Liver (tissue), 9 donors: Measurements from ENCODE around the gene LAMC1. TPM values are rescaled to one million over a fixed set of nuclear protein-coding genes. Genes with fewer than 3 reads are reported as not detected.

Experiments
- DNase-seq: peaks from one replicate; pipeline ENCODE4 v3.0.0-alpha.2; 2017; ENCODE audit warnings: low spot score
- H3K27ac ChIP-seq, 2 donors: one replicate each; pipeline ENCODE4 v1.7.0; 2013; ENCODE audit warnings: inconsistent platforms in 2 of 2, low read length in 2 of 2, control low read depth in 1 of 2, low read depth in 1 of 2, mild to moderate bottlenecking in 1 of 2
- H3K27me3 ChIP-seq, 4 donors: one replicate each; pipeline versions ENCODE4 v1.6.1 to v1.7.0; 2013; ENCODE audit warnings: low read length in 3 of 4, inconsistent platforms in 1 of 4, mild to moderate bottlenecking in 1 of 4, moderate library complexity in 1 of 4; ENCODE audit not compliant: control insufficient read depth in 4 of 4, insufficient read depth in 4 of 4
- H3K36me3 ChIP-seq, 4 donors: one replicate each; pipeline versions ENCODE4 v1.6.1 to v1.7.0; 2013; ENCODE audit warnings: low read length in 3 of 4, mild to moderate bottlenecking in 3 of 4, low read depth in 1 of 4, moderate library complexity in 1 of 4; ENCODE audit not compliant: control insufficient read depth in 4 of 4, insufficient read depth in 3 of 4
- H3K4me1 ChIP-seq, 4 donors: one replicate each; pipeline versions ENCODE4 v1.6.1 to v1.7.0; 2013; ENCODE audit warnings: low read length in 3 of 4, mild to moderate bottlenecking in 3 of 4, moderate library complexity in 1 of 4; ENCODE audit not compliant: control insufficient read depth in 4 of 4, insufficient read depth in 4 of 4
- H3K4me3 ChIP-seq, 3 donors: one replicate each; pipeline versions ENCODE4 v1.6.1 to v1.7.0; 2013; ENCODE audit warnings: low read length in 3 of 3, control low read depth in 1 of 3, low read depth in 1 of 3, mild to moderate bottlenecking in 1 of 3
- H3K9ac ChIP-seq, 2 donors: one replicate each; pipeline ENCODE4 v1.7.0; 2013; ENCODE audit warnings: low read length in 2 of 2, mild to moderate bottlenecking in 2 of 2, moderate library complexity in 2 of 2, control low read depth in 1 of 2, low read depth in 1 of 2
- H3K9me3 ChIP-seq, 4 donors: one replicate each; pipeline versions ENCODE4 v1.6.1 to v1.7.0; 2013; ENCODE audit warnings: low read length in 3 of 4; ENCODE audit not compliant: control insufficient read depth in 4 of 4
- FOXA2 ChIP-seq: IDR thresholded peaks from 2 replicates; pipeline ENCODE4 v1.6.1; 2016; ENCODE audit warnings: antibody characterized with exemption
- HNF4A ChIP-seq, 2 donors: conservative IDR thresholded peaks; 2 replicates each; pipeline ENCODE4 v1.6.1; 2016; ENCODE audit warnings: antibody characterized with exemption in 2 of 2, mild to moderate bottlenecking in 2 of 2
- HNF4G ChIP-seq: IDR thresholded peaks from 2 replicates; pipeline ENCODE4 v1.6.1; 2016; ENCODE audit warnings: antibody characterized with exemption
- MAX ChIP-seq: IDR thresholded peaks from 2 replicates; pipeline ENCODE4 v1.6.1; 2016; ENCODE audit warnings: antibody characterized with exemption
- RAD21 ChIP-seq, 2 donors: IDR thresholded peaks; 2 replicates each; pipeline ENCODE4 v1.6.1; 2016; ENCODE audit warnings: antibody characterized with exemption in 2 of 2, mild to moderate bottlenecking in 2 of 2
- REST ChIP-seq: IDR thresholded peaks from 2 replicates; pipeline ENCODE4 v1.6.1; 2016; ENCODE audit warnings: antibody characterized with exemption, mild to moderate bottlenecking
- SP1 ChIP-seq: IDR thresholded peaks from 2 replicates; pipeline ENCODE4 v1.6.1; 2018; ENCODE audit warnings: antibody characterized with exemption, mild to moderate bottlenecking
- TAF1 ChIP-seq: conservative IDR thresholded peaks from 2 replicates; pipeline ENCODE4 v1.6.1; 2016; ENCODE audit warnings: antibody characterized with exemption, mild to moderate bottlenecking
- YY1 ChIP-seq: IDR thresholded peaks from 2 replicates; pipeline ENCODE4 v1.6.1; 2016; ENCODE audit warnings: antibody characterized with exemption, mild to moderate bottlenecking
- WGBS: extraction: QIAGEN DNeasy Blood & Tissue Kit; methylation state at CpG from one replicate; pipeline ENCODE4 v1.1.7; 2013; 5-methylcytosine and 5-hydroxymethylcytosine counted together
- polyA plus RNA-seq, 2 donors: library from polyadenylated mRNA; stranded (reverse) in 1 of 2; unstranded in 1 of 2; fragments of 200-250 nt in 1 of 2; fragments of >200 nt in 1 of 2; fragmentation: Nextera tagmentation in 1 of 2; extraction: Ambion mirVana in 1 of 2; gene quantifications; one replicate each; pipeline versions ENCODE4 v1.2.1 to v1.2.3, GENCODE V29; 2013 to 2015
- total RNA-seq, 2 donors: library from RNA; depleted of rRNA; stranded (reverse); fragments of >200 nt; gene quantifications; one replicate each; pipeline ENCODE4 v1.2.3, GENCODE V29; 2014
- donor health status: healthy.
- donor health status: healthy.
- donor health status: healthy.
- donor health status: healthy.
- donor health status: healthy.

Gene LAMC1
- total and polyA plus RNA-seq, 4 donors, result 5.3 to 35.1 (median 19.7) TPM

GRCh38 chr1:183179033-183179432, 155.8 kb downstream of the LAMC1 start:
- Histone ChIP-seq H3K27me3 (no peaks in the 10 kb centered on the region), H3K27ac (no peak overlapping the region), H3K9ac (no peak overlapping the region), H3K4me3 (no peak overlapping the region), H3K4me1 (no peaks in the 10 kb centered on the region), H3K36me3 (no peaks in the 10 kb centered on the region), H3K9me3 (no peaks in the 10 kb centered on the region)
- 92% methylated on average over 2 of the region's 2 CpGs for whole genome bisulfite sequencing
- TF ChIP-seq FOXA2, result no peak
- no peak for TF ChIP-seq SP1
- no peak for DNase-seq

- Histone ChIP-seq H3K4me1 (no peaks in the 10 kb centered on the region), H3K27me3 (no peaks in the 10 kb centered on the region), H3K36me3 (no peaks in the 10 kb centered on the region), H3K27ac (no peak overlapping the region), H3K9me3 (no peaks in the 10 kb centered on the region), H3K4me3 (no peak overlapping the region), H3K9ac (no peak overlapping the region)
- no peak for TF ChIP-seq FOXA2
- peak; percentile 43 for TF ChIP-seq YY1
- no peak for DNase-seq
- WGBS, result 43% methylated on average over 3 of the region's 3 CpGs
These were observed 157.0 kb downstream of the LAMC1 start for GRCh38 chr1:183180218-183180617.

GRCh38 chr1:183180634-183181056, 157.4 kb downstream of the LAMC1 start:
- Histone ChIP-seq H3K4me1 (peaks cover 0 to under 1% (median 0%) of the 10 kb centered on the region in 4 donors), H3K36me3 (no peaks in the 10 kb centered on the region), H3K9ac (no peak overlapping the region), H3K27me3 (no peaks in the 10 kb centered on the region), H3K4me3 (no peak overlapping the region), H3K27ac (no peak overlapping the region), H3K9me3 (no peaks in the 10 kb centered on the region)
- DNase-seq, result no peak
- no peak for TF ChIP-seq TAF1
- TF ChIP-seq MAX, result no peak
- TF ChIP-seq HNF4A (conservative IDR thresholded peaks at IDR 0.05), result no peak
- TF ChIP-seq REST, result no peak
- TF ChIP-seq YY1, result peak; percentile 5
- WGBS, result 69% methylated on average over 3 of the region's 3 CpGs

- H3K9me3 ChIP-seq, result peaks cover 0 to 1% (median 0%) of the 10 kb centered on the region in 4 donors
- no peak within 1 kb of the TSS for H3K9ac ChIP-seq
- no peaks in the 10 kb centered on the region for H3K36me3 ChIP-seq
- H3K27ac ChIP-seq, result no peak within 1 kb of the TSS
- peaks cover 0 to 6% (median 4%) of the 10 kb centered on the region in 4 donors for H3K4me1 ChIP-seq
- peak within 1 kb of the TSS in 2 of 3 donors; percentile 13 to 26 for H3K4me3 ChIP-seq
- no peaks in the 10 kb centered on the region for H3K27me3 ChIP-seq
- no peak for TF ChIP-seq HNF4G
- peak in 1 of 2 donors; percentile 5 for TF ChIP-seq RAD21 (IDR thresholded peaks at IDR 0.05)
- DNase-seq, result no peak
- 10% methylated on average over 30 of the region's 30 CpGs for WGBS
These were observed 162.8 kb downstream of the LAMC1 start, which contains the start of gene LAMC2 for GRCh38 chr1:183185941-183186490. LAMC2 (plus strand) TSS chr1:183186264; CDS start chr1:183186353, 89 bp downstream.
